ENCODE data around the gene PER1.
"Not testable (repeated sequence)": the region's sequence is repeated elsewhere in the genome, so short reads cannot be mapped to it uniquely, and the experiment has no call there.

Gene PER1

DNA sequence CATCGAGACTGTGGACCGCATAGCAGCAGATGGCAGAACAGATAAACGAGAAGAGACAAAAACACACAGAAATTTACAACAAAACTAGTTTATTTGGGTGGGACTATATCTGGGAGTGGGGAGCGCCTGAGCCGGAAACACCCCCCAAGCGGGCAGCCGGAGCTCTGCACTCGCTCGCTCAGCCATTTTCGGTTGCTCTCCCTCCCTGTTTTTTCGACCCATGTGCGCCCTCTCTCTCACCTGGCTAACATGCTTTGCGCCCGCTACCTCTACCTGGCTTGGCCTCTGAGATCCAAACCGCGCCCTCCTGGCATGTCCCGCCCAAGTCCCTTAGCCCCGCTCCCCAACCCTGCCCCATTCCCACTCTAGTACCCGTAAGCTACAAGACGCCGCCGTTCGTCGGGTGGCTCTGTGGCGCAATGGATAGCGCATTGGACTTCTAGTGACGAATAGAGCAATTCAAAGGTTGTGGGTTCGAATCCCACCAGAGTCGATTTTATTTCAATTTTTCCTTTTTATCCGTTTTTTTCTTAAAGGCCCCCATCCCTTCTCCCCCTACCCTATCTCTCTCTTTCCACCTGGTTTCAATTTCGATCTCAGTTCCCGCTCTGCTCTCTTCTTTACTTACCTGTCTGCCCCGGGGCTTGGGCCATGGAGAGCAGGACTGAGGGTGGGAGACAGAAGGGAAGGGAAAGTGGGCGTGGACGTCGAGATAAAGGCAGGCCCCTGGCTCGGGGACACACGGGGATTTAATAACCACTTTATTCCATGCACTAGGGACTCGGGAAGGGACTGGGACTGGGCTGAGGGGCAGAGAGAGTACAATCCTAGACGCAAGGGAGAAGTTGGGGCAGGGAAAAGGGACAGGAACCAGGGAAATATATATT lies 31.4 kb downstream of the PER1 start:
- DNase-seq = peak; percentile 58 to 77

DNA sequence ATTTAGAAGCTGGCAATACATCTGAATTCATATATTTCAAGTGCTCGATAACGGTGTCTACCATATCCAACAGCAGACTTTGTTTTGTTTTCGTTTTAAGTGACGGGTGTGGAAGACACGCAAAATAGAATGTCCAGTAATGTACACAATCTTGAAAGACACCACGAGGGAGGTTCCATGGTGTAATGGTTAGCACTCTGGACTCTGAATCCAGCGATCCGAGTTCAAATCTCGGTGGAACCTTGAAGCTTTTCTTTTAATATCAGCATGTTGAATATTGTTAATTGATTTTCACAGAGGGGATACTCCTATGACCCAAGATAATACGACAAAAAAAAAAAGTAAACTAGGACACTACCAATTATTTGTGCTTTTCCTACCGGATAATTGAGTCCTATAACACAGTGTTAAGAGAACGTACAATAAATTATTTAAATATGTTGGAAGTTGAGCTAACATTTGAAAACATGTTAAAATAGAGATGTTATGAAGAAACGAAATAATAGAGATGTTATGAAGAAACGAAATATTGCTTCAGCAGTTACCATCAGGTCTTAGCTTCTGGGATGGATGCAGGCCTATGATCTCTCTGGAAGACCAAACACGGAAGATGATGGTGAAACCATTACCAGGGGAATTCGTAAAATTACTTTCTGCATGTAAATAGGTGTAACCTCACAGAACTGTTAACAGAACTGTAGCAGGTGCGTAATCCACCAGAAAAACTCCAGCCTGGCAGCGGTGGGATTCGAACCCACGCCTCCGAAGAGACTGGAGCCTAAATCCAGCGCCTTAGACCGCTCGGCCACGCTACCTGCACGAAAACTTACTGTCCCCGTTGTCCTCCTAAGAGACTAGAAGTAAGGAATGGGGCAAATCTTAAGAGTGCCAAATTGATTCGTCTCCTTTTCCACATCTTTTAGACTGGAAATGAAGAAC lies 32.4 kb downstream of the PER1 start:
- peak; percentile 88 to 98 for DNase-seq

DNA sequence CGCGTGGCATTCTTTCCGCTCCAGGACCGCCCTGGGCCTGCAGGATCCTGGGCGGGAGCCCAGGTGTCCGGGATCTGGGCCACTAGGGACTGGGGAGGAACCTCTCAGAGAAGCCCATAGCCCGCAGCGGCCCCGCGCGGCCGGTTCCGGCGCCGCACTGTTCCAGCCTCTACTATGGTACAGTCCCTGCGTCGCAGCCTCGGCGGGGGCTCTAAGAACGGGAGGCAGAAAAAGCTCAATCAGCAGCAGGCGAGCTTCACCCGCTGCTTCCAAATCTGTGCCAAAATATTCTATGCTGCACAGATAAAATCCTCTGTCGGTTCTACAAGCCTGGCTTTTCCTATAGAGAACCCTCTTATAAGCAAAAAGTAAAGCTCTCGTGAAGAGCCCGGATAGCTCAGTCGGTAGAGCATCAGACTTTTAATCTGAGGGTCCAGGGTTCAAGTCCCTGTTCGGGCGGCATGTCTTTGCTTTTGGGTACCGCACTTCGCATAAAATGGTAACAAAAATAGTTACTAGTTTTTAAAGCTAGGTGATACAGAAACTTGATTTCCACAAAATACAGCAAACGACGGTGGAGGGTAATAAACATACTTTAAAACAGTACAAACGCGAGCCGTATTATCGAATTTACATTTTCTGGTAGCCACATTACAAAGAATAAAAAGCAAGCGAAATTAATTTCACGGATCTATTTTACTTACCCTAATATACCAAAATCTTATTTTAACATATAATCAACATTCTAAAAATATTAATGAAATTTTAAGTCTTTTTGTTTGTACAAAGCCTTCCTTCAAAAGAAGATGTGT lies 33.2 kb downstream of the PER1 start:
- DNase-seq = peak; percentile 71 to 93

DNA sequence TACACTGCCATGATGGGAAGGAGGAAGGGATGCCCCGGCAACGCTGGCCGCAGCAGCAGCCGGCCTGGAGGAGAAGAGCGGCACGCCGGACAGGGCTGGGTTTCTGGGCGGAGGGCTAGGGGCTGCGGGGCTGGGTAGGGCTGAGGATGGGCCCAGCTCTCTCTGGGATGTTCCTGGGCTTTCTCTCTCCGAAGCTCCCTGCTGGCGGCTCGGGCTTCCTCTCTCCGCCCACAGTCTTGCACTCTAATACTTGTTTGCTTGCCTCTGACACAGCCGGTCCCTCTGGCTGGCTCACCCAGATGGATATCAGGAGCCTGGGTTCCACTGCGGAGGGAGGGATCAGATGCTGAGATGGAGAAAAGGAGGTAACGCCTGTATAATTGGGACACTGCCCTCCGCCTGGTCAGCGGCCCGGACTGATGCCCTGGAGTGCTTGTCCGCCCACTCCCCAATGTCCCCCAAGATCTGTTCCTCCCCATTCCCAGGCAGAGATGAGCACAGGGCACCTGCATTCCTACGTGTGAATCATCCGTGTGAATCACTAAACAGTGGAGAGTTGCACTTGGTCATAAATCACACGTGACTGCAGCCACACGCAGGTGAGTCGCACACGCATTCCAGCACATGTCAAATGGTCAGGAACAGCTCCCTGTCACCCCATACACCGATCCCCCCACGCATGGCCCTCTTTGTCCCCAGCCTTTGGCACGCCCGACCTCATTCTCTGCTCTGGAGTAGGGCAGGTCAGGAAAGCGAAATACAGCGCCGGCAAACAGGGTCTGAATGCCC lies 34.0 kb downstream of the PER1 start, which contains the start of gene ALOXE3:
TSS of gene ALOXE3 (minus strand) at position 535 of the 789 bp plus-strand sequence. CDS start at position 11, 524 bp downstream.
- peak; percentile 30 to 38 for DNase-seq

DNA sequence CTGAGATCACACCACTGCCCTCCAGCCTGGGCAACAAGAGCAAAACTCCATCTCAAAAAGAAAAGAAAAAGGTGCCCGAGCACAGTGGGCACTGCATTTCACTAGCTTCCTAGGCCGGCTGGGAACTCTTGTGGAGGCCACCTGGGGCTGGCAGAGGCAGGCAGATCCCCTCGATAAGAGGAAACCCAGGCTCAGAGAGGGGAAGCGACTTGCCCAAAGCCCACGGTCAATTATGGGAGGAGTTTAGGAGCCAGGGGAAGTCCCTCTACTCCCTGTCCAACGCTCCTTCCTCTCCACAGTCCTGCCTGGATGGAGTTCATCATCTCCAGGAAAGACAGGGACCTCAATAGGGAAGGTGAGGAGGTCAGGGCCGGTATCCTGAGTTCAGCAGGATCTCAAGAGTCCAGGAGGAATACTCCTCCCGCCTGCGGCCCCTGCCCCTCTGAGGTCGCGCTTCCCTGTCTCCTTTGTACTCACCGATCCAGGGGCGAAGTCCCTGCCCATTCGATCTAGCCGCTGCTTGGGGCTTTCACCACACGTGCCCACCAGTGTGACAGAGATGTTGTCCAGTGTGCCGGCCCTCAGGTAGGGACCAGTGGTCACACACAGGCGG lies 34.7 kb downstream of the PER1 start:
- peak; percentile 50 to 64 for DNase-seq

DNA sequence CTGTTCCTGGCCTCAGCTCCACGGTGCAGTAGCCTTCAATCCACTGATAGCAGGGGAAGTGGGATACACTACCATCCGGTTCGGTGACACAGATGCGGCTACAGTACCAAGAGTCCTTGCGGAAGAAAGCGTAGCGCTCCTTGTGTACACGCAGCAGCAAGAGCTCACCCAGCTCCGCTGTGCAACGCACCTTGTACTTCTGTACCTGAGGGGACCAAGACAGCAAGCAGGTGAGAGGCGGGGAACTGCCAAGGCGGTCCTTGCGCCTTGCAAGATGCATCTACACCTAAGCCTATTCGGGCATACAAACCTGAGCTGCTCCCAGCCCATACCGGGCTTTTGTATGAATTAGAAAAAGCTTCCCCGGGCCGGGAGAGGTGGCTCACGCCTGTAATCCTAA lies 35.4 kb downstream of the PER1 start:
- no peak for DNase-seq

DNA sequence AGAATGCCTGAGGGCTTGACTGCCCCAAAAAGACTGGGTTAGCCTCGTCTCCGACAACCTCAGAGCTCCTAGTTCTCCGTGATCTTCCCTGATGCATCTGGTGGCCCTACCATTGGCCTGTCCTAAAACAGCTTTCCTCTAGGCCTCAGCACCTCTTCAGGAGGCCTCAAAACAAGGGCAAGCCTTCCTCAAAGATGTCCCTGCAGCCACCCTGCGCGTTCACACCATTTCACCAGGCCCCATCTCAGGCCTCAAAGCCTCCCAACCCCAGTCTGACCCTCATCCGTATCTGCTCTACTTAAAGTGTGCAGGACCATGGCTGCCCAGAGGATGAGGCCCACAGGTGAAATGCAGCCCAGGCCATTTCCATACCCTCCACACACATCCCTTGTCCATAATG lies 41.3 kb downstream of the PER1 start:
- no peak for DNase-seq

GRCh38 chr17:8110456-8110804 lies 41.8 kb downstream of the PER1 start:
- no peak for DNase-seq

DNA sequence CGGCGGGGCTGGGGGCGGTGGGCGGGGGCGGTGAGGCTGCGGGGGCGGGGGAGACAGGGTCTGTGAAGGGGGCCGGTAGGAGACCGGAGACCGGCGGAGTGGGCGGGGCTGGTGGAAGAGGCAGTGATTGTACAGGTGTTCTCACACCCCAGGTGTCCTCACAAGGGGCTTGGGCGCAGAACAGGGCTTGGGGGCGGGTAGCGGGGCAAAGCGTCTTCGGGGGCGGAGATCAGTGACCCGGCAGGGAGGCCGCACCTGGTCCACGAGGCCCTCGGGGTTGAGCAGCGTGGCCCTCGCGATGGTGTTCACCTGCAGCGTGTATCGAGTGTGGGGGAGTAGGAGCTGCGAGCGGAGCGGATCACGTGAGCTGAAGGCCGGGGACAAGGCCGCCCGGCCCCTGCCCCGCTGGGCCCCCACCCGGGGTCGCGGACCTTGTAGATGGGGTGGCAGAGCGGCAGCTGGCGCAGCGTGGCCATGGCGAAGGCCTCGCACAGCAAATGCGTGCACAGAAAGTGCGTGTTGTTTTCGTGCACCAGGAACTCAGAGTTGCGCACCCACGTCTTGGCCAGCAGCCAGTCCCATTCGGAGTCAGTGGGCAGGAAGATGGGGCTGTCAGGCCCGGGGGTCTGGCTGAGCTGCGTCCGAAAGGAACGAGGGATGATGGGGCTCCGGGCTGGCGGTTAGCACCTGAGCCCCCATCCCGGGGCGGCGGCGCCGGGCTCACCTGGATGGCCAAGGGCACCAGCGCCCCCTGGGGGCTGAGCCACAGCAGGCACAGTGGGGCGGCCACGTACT lies 42.3 kb downstream of the PER1 start:
- peak in 1 of 2 donors; percentile 49 for DNase-seq

DNA sequence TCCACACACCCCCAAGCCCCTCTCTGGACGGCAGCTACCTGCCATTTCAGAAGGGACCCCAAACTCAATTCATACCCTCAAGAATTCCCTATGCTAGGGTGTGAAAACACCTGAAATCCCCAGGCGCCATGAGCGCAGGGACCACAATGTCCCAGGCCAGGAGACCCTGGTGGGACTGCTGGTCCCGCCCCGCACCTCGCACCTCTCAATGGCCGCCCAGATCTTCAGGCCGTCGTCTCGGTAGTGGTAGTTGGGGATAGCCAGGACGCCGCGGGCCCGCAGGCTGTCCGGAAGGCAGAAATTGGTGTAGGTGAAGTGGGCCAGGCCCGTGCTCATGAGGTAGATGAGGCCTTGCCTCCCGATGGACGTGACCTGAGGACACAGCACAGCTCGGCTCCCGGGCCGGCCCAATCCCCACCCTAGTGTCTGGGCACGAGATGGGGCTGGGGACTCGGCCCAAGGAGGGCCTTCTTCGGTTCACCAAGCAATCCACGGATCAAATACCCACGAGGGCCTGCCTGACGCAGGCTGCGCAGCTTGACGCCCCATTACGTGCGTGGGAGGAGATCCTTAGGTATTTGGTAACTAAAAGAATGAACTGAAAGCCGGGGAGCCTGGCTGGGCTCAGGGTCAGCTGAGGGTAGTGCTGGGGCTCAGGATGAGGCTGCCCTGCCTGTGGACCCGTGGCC lies 43.1 kb downstream of the PER1 start:
- DNase-seq = no peak

- not testable (repeated sequence) for DNase-seq
Observed at GRCh38 chr17:8106980-8107379, 45.2 kb downstream of the PER1 start.

GRCh38 chr17:8105957-8106398 lies 46.2 kb downstream of the PER1 start:
- peak; percentile 51 to 67 for DNase-seq

DNA sequence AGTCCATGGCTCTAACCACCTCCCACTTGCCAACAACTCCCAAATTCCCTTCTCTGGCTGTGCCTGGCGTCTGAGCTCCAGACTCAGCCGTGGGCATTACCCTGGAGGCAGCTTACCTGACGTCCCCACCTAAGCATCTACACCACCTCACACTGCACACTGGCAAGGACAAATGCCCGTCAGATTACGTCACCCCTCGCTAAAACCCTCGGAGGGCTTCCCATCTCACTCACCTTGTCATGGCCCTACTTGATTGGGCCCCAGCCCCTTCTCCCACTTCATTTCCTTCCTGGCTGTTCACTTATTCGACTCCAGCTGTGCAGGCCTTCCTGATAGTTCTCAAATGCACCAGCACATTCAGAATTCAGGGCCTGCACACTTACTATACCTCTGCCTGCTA lies 47.3 kb downstream of the PER1 start:
- DNase-seq = no peak

DNA sequence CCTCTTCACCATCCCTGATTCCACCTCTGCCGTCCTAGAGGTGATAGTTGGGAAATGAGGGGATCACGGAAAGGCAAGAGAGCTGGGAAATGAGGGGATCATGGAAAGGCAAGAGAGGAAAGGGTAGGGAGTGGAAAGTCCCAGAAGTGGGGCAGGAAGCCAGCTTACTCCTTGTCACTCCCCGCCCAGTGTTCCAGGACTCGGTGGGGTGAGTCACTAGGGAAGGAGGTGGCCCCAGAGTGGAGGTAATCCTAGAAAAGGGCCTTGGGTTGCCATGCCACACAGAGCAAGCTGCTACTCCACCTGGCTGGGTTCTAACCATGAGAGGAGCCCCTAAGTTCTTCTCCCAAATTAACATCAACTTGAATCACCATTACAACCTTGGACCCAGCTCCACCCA lies 48.7 kb downstream of the PER1 start:
- no peak for DNase-seq

GRCh38 chr17:8101721-8102120 lies 50.5 kb downstream of the PER1 start:
- DNase-seq = no peak

GRCh38 chr17:8100763-8101162 lies 51.4 kb downstream of the PER1 start:
- DNase-seq = no peak

DNA sequence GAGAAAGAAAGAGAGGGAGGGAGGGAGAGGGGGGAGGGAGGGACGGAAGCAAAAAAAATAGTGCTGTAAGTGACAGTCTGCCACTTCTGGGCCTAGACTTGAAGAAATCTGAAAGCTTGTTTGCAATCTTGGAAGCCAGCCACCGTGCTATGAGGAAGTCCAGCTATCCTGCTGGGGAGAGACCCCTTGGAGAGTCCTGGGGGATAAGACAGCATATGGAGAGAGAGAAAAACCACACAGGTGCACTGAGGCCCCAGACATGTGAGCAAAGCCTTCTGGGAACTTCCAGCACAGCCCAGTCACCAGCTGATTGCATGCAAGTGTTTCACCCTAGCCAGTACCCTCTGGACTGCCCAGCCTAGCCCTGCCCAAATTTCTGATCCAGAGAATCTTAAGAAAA lies 52.1 kb downstream of the PER1 start:
- no peak for DNase-seq

GRCh38 chr17:8096541-8096940 lies 55.7 kb downstream of the PER1 start:
- no peak for DNase-seq

DNA sequence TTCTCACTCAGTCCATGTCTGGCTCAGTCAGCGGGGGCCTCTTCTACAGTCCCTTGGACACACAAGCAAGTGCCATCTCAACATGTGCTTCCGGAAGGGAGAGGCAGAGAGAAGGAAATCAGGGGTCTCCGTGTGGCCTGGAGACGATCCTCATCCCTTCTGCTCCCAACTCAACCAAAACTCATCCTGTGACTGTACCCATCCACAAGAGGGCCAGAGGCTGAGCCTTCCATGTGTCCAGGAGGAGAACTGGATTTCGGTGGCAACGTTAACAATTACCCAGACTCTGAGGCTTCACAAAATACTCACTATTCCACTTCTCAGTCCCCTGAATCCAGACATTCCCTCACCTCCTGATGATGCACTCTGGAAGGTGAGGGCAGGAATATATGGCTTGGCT lies 56.8 kb downstream of the PER1 start:
- DNase-seq = no peak
